Amygdala (tissue), 56 donors: Measurements from ENCODE around the gene XPO5.
"Not testable (repeated sequence)": the region's sequence is repeated elsewhere in the genome, so short reads cannot be mapped to it uniquely, and the experiment has no call there.

Experiments
- DNase-seq, 56 donors: peaks; one replicate each; lab custom pipeline; 2025; lab: John Stamatoyannopoulos, UW

Gene XPO5

DNA sequence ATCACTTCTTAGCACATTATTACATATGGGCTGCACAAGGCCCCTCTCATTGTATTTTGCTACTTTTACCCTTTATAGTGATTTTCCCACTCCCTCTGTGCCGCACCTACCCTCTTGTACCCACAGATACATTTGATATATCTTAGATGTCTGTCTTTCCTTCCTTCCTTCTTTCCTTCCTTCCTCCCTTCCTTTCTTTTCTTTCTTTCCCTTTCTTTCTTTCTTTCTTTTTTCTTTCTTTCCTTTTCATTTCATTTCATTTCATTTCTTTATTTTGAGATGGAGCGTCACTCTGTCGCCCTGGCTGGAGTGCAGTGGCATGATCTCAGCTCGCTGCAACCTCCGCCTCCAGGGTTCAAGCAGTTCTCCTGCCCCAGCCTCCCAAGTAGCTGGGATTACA, 12.4 kb upstream of the XPO5 start:
- no peak for DNase-seq

DNA sequence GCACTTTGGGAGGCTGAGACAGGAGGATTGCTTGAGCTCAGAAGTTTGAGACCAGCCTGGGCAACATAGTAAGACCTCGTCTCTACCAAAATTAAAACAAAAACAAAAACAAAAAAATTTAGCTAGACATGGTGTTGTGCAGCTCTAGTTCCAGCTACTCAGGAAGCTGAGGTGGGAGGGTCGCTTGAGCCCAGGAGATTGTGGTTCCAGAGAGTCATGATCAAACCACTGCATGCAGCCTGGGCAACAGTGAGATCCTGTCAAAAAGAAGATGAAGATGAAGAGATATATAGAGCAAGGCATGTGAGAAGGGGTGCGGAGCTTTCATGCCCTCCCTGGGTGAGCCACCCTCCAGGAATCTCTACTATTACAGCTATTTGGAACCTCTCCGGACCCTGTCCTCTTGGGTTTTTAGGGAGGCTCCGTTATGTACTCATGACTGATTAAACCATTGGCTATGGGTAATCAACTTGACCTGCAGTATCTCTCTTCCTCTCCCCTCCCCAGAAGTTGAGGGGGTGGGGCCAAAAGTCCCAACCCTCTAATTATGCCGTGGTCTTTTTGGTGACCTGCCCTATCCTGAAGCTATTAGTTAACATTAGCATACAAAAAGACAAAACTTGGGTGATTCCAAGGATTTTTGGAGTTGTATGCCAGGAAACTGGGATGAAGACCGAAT, 9.2 kb upstream of the XPO5 start:
- no peak for DNase-seq

DNA sequence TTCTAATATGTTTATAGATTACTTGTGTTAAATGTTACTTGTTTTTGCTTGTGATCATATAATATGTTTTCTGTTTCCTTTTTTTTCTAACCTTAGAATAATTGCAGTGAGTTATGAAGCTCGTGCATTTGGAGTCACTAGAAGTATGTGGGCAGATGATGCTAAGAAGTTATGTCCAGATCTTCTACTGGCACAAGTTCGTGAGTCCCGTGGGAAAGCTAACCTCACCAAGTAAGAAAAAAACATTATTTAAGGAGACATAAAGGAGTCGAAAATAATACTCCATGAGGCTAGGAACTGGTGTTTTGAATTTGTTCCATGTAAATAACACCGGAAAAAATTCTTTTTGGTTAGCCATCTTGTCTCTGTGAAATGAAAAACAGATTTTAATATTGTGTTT, 7.1 kb upstream of the XPO5 start:
- DNase-seq, result no peak

DNA sequence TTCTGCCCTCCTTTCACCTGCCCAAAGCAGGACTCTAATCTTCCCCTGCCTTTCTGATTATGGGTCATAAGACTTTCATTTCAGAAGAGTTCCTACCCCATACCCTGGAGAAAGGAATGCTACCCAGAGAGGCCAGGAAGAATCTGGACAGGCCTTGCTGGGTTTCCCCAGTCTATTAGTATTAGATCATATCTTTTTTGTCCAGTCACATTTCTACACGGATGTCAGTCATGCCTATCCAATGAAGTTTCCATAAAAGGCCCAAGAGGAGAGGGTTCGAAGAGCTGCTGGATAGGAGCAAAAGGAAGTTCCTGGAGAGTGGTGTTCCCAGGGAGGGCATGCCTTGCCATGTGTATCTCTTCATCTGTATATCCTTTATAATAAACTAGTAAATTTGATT, 3.3 kb upstream of the XPO5 start:
- no peak for DNase-seq

DNA sequence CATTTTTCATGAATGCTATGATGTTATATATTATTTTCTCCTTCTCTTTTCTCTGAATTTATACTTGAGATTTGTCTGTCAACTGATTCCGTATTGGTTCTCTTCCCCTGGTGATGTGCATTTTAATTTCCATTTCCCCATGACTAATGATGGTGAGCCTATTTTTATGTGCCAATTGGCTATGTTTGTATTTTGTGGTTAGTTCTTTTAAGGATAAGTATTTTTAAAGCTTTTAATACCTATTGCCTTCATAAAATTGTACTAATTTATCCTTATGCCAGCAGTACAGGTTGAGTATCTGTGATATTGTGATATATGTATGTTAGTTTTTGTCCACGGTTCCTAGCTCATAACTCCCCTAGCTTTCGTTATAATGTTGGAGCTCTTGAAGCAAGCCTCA, 2.9 kb upstream of the XPO5 start:
- no peak for DNase-seq

DNA sequence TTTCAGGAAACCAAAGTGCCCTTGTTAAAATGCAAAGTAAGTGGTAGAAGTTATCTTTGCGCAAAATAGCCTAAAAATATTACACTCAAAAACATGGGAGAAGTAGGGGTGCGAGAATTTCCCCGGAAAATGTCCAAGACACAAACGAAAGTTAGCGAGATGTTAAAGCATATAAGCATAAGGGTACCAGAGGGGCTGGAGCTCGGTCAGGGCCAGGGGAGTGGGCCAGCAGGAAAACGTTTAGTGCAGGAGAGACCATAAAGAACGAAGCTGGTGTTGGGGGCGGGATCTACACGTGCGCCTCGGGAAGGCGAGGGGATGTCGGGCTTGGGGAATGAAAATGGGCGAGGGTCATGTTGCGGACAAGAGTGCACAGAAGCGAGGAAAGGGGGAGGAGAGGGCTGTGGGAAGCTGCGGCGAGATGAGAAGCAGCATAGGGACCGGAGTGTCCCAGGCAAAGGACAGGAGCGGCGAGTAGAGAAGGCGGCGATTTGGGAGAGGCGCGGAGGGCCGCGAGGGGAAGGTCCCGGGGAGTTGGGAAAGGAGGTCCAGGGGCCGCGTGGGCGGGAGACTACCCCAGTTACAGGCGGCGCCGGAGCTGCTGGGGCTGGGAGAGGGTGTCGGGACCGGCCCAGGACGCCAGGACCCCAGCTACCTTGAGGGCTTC, 600 bp downstream of the XPO5 start:
- peak in 11 of 56 donors; percentile 15 to 71 (median 31) for DNase-seq

DNA sequence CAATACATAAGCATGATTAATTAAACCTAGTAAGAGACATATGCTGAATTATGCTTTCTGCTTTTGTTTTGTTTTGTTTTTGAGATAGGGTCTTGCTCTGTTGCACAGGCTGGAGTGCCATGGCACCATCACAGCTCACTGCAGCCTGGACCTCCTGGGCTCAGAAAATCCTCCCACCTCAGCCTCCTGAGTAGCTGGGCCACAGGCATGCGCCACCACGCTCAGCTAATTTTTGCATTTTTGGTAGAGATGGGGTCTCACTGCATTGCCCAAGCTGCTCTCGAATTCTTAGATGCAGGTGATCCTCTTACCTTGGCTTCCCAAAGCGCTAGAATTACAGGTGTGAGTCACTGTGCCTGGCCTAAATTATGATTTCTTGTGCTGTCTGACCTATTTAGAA, 3.8 kb downstream of the XPO5 start:
- DNase-seq, result no peak

DNA sequence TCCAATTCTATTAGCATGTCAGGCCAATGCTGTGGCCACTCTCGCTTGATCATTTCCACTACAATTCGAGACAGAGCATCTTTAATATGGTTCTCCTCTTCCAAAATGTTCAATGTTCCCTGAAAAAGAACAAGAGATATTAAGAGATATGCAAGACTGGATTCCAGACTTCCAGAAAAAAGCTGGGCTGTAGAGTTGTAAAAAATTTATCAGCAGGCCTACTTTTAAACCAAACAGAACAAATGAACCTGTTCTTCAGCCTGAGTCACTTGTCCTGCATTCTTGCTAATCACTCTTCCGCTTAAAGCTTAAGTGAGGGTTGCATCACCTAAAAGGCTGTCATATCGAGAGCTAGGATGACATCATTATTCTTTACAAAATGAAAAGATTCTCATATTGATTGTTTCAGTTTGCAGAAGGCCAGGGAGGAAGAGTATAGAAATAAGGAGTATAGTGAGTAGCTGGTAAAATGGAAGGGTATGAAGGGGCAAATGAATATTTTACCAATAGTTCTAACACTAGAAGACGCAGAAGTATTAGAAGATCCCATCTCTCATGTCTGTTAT, 4.9 kb downstream of the XPO5 start:
- DNase-seq, result no peak

DNA sequence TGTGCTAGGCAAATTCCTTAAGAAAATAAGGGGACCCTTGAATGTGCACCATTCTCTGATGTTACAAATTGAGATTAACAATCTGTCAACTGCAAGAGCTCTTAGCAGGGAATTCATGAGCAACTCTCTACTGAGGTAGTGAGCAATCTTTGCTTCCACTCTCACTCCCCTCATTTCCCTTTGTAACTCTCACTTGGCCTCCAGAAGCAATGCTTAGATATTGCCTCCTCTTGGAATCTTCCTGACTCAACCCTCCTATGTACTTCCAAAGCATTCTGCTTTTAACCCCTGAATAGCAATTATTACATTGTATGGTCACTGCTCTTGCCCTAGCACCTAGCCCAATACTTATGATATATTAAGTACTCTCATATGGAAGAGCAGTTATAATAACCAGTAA, 16.5 kb downstream of the XPO5 start:
- no peak for DNase-seq

DNA sequence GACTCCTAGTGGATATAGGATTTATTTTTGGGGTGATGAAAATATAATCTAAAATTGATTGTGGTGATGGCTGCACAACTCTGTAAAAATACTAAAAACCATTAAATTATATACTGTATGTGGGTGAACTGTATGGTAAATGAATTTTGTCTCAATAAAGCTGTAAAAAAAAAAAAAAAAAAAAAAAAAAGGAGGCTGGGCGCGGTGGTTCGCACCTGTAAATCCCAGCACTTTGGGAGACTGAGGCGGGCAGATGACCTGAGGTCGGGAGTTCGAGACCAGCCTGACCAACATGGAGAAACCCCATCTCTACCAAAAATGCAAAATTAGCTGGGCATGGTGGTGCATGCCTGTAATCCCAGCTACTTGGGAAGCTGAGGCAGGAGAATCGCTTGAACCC, 18.2 kb downstream of the XPO5 start:
- not testable (repeated sequence) for DNase-seq

DNA sequence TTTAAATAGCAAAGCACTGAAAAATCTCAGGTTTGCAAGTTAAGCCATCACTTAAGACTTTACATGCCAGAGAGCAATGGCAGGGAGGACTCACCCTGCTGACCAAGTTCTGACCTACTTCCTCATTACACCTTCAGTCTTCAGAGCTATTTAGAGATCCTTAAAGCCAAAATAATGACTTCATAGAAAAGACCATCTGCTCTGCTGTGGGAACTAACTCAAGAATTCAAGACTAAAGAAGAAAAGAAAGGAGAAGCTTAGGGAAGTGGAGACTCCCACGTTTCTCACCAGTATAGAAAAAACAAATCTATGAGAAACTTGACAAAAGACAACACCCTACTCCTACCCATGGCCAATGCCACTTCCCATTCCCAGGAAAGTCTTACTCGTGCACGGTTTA, 28.6 kb downstream of the XPO5 start:
- DNase-seq, result no peak

DNA sequence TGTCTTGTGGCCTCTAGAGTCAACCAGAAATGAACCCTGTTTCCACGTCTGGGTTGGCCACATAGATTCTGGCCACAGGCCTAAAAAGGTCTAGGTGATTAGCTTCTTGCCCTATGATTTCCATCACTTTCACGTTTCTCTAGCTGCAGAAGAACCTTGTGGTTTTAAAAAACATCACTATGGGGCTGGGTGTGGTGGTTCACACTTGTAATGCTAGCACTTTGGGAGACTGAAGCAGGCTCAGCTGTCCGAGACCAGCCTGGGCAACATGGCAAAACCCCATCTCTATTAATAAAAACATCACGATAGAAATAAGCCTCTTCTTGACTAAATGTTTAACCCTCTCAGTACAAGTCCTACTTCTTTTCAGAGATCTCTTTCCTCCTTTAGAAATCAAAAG, 31.4 kb downstream of the XPO5 start:
- DNase-seq, result no peak

DNA sequence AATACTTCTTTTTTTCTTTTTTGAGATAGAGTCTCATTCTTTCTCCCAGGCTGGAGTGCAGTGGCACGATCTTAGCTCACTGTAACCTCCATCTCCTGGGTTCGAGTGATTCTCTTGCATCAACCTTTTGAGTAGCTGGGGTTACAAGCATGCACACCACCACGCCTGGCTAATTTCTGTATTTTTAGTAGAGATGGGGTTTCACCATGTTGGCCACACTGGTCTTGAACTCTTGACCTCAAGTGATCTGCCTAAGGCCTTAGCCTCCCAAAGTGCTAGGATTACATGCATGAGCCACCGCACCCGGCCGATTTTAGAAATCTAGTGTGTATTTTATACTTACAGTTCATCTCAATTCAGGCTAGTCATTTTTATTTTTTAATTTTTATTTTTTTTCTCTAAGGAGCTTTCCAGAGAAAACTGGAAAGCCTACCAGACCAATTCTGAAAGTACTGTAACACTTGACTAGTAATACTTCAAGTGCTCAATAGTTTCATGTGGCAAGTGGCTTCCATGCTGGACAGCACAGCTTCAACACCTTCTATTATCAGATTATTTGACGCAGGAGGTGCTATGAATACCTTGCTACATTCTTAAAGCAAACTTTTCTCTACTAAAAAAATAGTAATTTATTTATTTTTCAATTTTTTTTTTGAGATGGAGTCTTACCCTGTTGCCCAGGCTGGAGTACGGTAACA, 33.9 kb downstream of the XPO5 start:
- no peak for DNase-seq

DNA sequence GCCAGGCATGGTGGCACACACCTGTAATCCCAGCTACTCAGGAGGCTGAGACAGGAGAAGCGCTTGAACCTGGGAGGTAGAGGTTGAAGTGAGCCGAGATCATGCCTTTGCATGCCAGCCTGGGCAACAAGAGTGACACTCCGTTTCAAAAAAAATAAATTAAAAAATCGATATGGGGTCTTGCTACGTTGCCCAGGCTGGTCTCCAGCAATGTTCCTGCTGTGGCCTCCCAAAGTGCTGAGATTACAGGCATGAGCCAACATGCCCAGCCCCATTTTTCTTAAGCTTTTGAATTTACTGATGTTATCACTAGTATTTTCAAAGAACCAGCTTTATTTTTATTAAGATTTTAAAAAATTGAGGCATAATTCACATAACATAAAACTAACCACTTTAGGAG, 35.3 kb downstream of the XPO5 start:
- no peak for DNase-seq

DNA sequence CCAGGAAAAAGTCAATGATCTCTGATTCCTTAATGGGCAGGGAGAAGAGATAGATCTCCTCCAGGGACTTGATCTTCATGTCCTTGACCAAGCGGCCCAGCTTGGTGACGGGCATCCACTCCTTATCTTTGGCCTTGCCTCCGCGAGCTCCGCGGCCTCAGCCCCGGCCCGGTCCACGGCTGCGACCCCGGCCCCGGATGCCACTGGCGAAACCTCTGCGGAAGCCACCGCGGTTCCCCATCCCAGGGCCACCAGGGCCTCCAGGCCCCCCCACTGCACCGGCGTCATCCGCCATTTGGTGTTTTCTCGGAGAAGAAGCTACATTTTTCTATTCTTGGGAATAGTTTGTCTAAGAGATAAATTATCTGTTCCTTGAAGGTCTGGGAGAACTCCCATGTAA, 36.4 kb downstream of the XPO5 start:
- not testable (repeated sequence) for DNase-seq

DNA sequence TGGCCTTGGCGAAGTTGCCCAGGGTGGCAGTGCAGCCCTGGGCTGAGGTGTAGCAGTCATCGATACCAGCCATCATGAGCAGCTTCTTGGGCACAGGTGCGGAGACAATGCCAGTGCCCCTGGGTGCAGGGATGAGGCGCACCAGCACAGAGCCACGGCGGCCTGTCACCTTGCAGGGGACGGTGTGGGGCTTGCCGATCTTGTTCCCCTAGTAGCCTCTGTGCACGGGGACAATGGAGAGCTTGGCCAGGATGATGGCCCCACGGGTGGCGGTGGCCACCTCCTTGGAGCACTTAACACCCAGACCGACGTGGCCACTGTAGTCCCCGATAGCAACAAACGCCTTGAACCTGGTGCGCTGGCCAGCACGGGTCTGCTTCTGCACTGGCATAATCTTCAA, 36.9 kb downstream of the XPO5 start:
- not testable (repeated sequence) for DNase-seq

DNA sequence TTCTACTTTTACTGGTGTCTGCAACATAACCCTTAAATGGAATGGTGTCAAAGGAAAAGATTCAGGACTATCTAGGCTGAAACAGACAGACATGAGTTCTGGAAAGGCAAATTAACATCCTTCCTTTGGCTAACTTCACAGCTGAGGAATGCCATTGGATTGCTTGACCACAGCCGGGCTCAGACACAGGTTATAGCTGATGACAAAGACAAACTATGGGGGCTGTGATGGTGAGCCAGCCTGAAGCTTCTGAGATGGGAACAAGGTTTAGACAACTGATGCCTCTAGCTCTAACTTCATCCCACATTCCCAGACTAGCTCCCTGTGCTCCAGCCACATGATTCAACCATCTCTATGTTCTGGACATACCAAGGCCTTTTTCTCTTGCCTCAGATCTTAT, 43.6 kb downstream of the XPO5 start:
- DNase-seq, result no peak

DNA sequence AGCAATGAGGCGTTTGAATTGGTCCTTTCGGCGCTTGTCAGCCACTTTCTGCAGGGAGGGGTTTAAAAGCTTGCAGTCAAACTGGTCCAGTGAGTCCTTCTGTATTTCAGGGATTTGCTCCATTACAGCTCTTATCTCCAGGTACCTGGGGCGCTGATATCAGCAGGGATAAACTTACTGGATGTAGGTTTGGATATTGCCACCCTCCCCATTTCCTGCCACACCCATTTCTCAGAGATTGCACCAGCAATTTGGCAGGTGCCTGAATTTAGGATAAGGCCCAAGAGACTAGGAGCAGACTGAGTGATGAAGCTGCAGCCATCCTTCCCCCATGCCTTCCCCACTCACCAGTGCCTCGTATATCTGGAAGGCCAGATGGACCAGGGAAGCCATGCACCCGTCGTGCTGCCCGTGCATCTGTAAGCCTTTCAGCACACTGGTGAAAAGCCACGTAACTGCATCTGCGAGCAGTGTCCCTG, 51.3 kb downstream of the XPO5 start:
- DNase-seq, result no peak

DNA sequence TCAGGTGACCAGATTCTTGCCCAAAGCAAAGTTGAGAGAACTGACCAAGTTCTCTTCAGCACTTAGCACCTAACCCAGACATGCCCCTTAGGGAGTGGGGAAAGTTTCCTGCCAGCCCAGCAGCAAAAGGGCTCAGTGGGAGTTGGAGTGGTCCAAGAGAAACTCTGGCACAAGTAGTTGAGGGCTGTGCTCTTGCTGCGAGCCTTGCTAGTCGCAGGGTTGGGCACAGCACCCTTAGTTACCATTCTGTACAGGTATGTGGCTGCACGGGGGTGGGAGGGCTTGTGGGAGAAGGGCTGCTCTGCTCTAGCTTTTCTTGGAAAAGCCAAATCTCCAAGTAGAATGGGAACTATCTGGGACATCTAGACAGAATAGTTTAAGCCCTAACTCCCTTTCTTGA, 52.6 kb downstream of the XPO5 start:
- no peak for DNase-seq

DNA sequence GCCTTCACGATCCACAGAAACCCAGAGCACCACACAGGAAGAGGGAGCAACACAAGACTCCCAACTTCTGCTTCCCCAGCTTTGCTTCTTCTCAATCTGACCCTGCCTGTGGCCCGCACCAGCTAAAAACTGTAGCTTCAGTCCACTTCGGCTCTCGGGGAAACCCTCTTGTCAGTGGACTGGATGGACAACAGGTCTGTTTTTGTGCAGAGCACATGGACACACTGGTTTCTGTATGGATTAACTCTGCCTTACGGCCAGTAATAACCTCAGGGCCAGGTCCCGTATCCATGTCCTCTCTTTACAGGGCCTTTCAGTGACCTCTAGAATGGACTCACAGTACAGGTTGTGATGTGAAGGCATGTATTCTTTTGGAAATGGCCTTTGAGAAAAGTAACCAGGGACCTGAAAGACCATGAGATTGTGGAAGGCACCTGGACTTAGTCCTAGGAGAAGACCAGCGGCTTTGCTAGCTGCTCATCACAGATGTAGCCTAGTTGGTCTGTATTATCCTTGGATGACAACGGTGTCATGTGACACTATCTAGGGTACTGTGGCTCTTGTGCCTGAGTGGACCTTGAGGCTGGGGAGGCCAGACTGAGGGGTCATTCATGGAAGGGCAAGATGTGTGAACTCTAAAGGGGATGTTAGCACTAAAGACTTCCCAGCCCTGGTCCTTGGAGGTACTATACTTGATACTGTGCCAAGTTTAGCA, 53.1 kb downstream of the XPO5 start:
- no peak for DNase-seq

DNA sequence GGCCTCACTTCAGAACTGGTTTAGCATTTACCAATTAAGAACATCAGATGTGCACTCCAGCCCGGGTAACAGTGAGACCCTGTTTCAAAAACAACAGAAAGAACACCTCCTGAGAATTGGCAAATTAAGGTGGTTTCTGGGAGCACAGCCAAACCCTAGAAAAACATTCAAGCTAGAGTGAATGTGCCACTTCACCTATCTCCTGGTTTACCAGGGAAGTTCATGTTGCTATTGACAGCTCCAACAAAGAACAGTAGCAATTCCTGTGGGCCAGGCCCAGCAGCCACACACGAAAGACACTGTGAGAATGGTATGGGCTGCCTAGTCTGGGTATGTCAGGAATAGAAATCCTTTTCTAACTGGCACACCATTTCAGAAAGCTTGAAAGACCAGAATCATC, 54.0 kb downstream of the XPO5 start:
- no peak for DNase-seq
